ENCODE results near the gene MAP3K4. TPM values are rescaled to one million over a fixed set of nuclear protein-coding genes. Genes with fewer than 3 reads are reported as not detected.

The MAP3K4 gene
- total RNA-seq, 1 donor from 2014 or later, result 26.5 TPM

- peak; percentile 16 for DNase-seq
Measured at GRCh38 chr6:161128680-161129196, 137.2 kb downstream of the MAP3K4 start.

DNA sequence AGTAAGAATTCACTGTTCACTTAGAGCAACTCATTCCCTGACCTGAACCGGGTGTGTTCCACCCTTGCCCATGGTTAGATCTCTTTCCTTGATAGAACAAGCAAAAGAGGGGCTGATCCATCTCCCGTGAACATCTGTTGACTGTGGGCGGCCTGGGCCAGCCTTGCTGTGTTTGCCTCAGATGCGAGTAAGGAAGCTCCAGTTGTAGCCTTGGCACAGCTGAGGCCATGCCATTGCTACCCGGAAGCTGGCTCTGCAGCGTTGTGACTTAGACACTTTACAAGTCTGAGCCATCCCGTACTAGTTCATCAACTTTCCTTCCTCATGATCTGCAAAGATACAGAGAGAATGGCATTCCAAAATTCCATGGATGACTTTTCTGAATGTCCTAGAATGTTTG lies 139.0 kb downstream of the MAP3K4 start:
- DNase-seq, result no peak

- no peak for DNase-seq
Measured at GRCh38 chr6:161130967-161131766, 139.6 kb downstream of the MAP3K4 start.

GRCh38 chr6:161132384-161132783 lies 140.8 kb downstream of the MAP3K4 start:
- no peak for DNase-seq

GRCh38 chr6:161133963-161134362 lies 142.4 kb downstream of the MAP3K4 start:
- no peak for DNase-seq

DNA sequence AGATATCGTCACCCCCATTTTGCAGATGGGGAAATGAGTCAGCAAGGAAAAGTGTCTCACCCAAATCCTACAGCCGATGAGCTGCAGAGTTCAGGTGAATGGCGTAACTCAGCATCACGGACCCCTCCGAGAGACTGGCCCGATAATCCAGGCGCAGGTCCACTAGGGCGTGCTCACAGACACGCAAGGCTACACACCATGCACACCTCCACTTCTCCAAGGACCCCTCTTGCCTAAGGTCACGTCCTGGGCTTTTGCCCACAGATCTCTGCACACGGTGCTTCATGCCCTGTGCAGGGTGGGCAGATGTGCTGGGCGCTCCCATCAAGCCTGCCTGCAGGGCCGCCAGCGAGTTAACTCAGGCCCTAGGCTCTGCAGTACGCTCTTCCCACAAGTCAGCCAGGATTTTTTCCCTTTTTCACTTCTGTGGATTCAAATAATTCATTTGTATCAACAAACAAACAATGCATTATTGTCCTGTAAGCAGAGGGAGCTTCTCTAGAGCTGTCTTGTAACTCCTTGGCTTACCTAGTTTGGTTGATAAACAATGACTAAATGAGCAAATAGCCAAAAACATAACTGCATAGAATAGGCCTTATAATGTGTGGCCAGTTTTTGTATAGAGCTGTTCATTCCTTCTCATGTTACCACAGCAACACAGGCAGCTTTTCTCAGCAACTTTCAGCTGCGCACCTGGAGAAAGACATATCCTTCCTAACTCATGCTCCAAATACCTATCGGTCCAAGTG lies 143.2 kb downstream of the MAP3K4 start:
- DNase-seq, result no peak

- no peak for DNase-seq
Measured at GRCh38 chr6:161135695-161136591, 144.4 kb downstream of the MAP3K4 start.

- no peak for DNase-seq
Measured at GRCh38 chr6:161136655-161137054, 145.1 kb downstream of the MAP3K4 start.

DNA sequence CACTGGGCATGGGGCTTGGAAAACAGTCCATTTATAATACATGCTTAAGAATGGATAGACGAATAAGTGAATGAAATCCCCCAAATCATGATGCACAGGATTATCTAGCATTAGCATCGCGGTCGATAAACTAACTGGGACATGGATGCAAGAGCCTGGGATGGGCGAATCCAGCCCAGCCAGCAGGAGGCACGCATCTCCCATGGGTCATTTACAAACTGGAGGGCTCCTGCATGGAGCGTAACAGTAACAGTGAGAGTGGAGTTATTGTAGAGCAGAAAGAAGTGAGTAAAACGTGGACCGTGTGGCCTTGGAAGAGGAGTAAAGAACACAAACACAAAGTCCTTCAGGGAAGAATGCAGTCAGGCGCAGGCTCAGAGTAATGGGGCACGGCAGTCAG lies 145.8 kb downstream of the MAP3K4 start:
- no peak for DNase-seq

DNA sequence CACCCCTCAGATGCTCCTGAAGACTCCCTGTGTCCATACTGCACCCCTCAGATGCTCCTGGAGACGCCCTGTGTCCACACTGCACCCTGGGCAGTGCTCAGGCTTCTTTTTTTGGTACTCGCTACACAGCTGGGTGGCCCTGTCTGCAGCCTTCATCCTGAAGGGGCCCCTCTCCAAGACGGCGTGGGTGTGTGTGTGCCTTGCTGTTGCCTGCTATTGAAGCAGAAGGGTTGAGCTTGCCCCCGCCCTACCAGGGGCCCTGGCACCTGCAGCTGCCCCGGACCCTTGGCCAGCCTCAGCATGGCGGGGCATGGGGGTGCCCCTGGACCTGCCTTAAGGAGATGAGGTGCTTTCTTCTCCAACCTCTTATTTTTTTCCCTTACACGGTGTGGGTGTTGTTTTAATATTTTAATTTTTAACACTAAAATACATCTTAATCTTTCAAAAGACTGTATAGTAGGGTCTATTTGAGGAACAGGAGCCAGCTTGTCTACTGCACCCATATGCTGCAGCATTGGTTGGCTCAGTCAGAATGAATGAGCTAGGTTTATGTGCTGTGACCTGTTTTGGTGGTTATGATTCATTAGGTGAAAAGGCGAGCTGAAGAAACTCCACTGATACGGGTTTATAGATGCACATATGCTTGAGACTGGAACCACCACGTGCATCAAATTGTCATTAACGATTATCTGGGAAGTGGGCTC lies 146.4 kb downstream of the MAP3K4 start:
- DNase-seq, result no peak

DNA sequence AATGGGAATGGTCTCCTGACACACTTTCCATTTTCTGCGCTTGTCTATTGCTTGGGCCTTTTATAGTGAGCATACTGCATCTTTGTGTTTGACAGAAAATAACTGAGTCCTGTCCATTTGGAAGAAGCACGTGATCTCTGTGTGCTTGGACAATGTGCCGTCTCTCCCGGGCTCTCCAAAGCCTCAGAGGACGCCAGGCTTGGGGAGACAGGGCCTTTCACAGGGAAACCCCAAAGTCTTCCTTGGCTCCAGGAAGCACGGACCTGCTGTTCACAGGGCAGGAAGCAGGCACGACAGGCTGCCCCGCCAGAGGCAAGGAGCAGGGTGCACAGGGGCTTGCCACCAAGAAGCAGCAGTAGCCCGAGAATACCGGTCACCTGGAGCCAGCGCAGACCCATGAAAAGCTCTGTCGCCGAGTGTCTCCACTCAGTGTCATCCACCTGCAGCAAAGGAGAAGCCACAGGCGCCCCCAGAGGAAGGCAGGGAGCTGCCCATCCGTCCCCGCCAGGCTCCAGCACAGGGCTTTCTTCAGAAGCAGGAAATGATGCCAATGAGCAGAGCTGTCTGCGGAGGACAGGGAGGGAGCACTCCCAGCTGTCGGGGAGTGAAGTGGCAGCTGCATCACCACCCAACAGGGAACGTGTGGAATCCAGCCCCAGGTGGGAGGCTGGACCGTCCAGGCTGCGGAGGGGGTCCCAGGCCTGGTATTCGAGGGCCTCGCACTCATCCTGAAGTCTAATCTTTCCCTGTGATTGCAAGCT lies 147.2 kb downstream of the MAP3K4 start:
- DNase-seq, result no peak

DNA sequence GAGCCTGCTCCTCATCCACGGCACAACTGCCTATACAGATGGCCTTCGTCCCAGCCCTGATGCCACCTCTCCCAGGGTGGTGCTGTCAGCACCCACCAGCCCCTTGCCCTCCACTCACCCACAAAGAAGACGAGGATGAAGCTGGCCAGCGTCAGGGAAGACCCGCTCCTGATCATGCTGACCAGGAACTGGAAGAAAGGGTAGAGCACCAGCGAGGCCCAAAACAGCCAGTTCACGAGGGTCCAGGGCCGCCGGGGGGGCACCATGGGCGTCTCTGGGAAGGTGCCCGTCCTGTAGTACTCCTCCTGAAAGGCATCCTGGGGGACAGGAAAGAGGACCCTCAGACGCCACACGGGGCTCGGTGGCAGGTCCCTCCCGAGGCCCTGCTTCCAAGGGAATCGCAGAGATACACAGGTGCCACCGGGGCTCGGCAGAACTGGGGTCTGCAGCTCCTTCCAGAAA lies 147.8 kb downstream of the MAP3K4 start:
- DNase-seq, result no peak

DNA sequence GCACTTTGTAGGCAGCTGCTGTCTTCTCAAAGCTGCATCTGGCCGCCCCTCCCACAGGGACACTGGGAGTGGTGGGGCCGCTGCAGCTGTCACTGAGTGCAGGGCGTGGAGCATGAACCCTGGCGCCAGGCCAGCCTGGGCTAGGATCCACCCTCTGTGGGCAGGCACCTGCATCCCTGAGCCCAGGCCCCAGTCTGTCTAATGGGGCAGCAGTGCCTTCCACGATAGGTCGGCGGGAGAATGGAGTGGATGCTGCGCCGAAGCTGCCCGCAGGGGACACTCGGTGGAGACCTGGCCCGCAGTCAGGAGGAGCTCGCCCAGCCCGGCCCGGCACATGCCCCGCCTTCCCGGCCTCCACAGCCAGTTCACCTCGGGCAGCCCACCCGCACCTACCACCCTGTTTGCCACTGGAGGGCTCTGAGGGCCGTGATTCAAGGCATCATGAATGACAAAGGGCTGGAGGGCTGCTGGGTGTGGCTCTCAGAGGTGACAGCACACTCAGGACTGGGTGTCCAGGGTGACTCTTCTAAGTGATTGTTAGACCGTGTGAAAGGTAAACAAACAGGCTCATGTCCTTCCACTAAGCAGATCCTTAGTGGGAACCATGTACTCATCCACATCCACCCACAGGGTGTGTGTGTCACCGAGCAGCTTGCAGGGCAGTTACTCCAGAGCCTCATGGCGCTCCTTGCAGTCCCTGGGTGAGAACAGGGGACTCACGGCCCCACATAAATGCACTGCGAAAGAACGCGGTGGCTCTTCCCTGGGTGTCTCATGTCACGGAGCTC lies 148.4 kb downstream of the MAP3K4 start:
- no peak for DNase-seq

DNA sequence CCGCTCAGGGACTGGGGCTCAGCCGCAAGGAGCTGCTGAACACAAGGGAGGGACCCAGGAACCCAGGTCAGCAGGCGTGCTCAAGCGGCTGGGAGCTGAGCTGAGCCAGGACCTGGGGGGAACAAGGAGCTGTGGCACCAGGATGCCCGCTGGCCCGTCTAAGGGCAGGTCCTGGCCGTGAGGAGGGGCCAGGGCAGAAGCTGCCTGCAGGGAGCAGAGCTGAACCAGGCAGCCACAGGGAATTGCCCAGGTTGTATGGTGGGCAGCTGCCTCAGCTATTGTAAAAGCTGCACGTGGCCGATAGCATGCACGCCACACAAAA lies 148.9 kb downstream of the MAP3K4 start:
- DNase-seq, result no peak

GRCh38 chr6:161141173-161141572 lies 149.6 kb downstream of the MAP3K4 start:
- DNase-seq, result peak; percentile 50

- no peak for DNase-seq
Measured at GRCh38 chr6:161142957-161143296, 151.4 kb downstream of the MAP3K4 start.

DNA sequence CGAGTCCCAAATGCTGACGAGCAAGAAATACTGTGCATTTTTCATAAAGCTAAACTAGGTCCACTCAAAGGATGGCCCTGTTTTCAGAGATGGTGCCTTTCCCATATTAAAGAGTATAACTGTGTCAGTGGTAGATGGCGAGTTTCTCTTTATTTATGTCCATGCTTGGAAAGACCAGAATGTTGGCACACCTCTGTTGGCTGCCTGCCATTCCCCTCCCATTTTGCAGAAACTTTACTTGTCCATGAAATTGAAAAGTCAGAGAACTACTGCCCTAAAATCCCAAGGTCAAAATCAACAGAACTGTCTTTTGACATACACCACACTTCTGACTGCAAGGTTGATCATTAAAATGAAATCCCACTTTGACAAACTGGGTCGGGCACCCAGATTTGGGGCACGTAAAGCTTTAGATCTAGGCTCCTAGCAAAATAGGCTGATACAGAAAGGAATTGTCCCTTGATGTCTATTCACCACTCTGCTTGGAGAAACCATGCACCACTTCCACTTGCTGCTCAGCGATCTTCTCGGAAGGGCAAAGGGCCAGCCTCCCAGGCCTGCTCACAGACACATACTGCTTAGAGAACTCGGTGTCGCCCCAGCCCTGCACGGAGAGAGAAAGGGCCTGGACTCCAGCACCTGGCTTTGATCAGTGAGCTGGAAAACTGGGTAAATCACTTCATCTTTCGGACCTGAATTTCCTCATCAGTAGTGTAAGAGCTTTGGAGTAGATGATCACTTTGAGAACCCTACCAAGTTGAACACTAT lies 152.3 kb downstream of the MAP3K4 start:
- DNase-seq, result no peak

DNA sequence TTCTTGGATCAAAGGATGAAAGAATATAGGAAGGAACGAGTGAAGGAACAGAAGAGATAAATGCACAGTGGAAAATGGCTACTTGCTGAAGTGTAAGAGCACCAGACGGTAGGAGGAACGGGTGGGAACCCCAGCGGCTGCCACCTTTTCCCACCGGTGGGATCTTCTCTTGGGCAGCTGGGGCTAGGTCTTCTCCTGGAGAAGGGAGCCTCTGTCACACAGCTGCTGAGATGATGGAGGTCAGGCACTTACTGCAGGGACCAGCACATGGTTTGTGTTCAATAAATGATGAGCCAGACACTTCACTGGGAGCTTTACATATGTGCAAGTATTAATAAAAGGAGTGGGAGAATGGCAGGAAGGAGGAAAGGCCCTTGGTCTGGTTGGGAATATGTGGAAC lies 158.6 kb downstream of the MAP3K4 start:
- no peak for DNase-seq

- DNase-seq, result no peak
Measured at GRCh38 chr6:161150566-161150965, 159.0 kb downstream of the MAP3K4 start.
